NCI-H2171 (cell line): ENCODE results near the gene SLU7.

ENCODE experiments used
- DNase-seq: peaks from one replicate; lab custom pipeline; 2025; lab: John Stamatoyannopoulos, UW

SLU7 gene

GRCh38 chr5:160418561-160419457, at the start of gene SLU7:
TSS of gene SLU7 (minus strand) at chr5:160419081. CDS start at chr5:160415294, 3,787 bp downstream.
- peak; percentile 69 for DNase-seq

- no peak for DNase-seq
These were observed 49.6 kb upstream of the SLU7 start for GRCh38 chr5:160468363-160468975.

GRCh38 chr5:160467555-160468362, 48.9 kb upstream of the SLU7 start:
- no peak for DNase-seq

GRCh38 chr5:160466889-160467554, 48.1 kb upstream of the SLU7 start:
- no peak for DNase-seq

- DNase-seq: no peak
These were observed 47.2 kb upstream of the SLU7 start for GRCh38 chr5:160466116-160466515.

- no peak for DNase-seq
These were observed 45.6 kb upstream of the SLU7 start for GRCh38 chr5:160464466-160464797.

- DNase-seq: no peak
These were observed 45.0 kb upstream of the SLU7 start for GRCh38 chr5:160463740-160464465.

GRCh38 chr5:160463227-160463626, 44.3 kb upstream of the SLU7 start:
- no peak for DNase-seq

- no peak for DNase-seq
These were observed 43.3 kb upstream of the SLU7 start for GRCh38 chr5:160462167-160462566.

- no peak for DNase-seq
These were observed 42.5 kb upstream of the SLU7 start for GRCh38 chr5:160461378-160461777.

- no peak for DNase-seq
These were observed 41.6 kb upstream of the SLU7 start for GRCh38 chr5:160460377-160461049.

GRCh38 chr5:160458806-160459800, 40.2 kb upstream of the SLU7 start:
- no peak for DNase-seq

- DNase-seq: no peak
These were observed 38.4 kb upstream of the SLU7 start for GRCh38 chr5:160457252-160457651.

- no peak for DNase-seq
These were observed 37.7 kb upstream of the SLU7 start for GRCh38 chr5:160456480-160457177.

- DNase-seq: no peak
These were observed 36.7 kb upstream of the SLU7 start for GRCh38 chr5:160455600-160455999.

- no peak for DNase-seq
These were observed 34.9 kb upstream of the SLU7 start for GRCh38 chr5:160453751-160454150.

- no peak for DNase-seq
These were observed 33.9 kb upstream of the SLU7 start for GRCh38 chr5:160452795-160453194.

GRCh38 chr5:160452036-160452435, 33.2 kb upstream of the SLU7 start:
- no peak for DNase-seq

- no peak for DNase-seq
These were observed 32.4 kb upstream of the SLU7 start for GRCh38 chr5:160451281-160451680.
